Esophagus muscularis mucosa (tissue), 4 donors: ENCODE results near the gene SRR. TPM values are rescaled to one million over a fixed set of nuclear protein-coding genes. Genes with fewer than 3 reads are reported as not detected.

Experiments
- DNase-seq: peaks from one replicate; pipeline ENCODE4 v3.0.0-alpha.2; 2017; ENCODE audit errors: extremely low spot score
- H3K27ac ChIP-seq, 4 donors: fragments of 200-600 bp; sonication (generic); replicated peaks in 1 of 4; 1 replicate in 3 of 4; 2 replicates in 1 of 4; pipeline ENCODE4 v1.5.1; 2016 to 2019; ENCODE audit warnings: mild to moderate bottlenecking in 1 of 4
- H3K27me3 ChIP-seq, 4 donors: fragments of 200-600 bp; sonication (generic); one replicate each; pipeline versions ENCODE4 v1.5.1 to v1.6.0; 2016 to 2019
- H3K36me3 ChIP-seq, 4 donors: fragments of 200-600 bp; sonication (generic); one replicate each; pipeline ENCODE4 v1.5.1; 2016 to 2019
- H3K4me1 ChIP-seq, 4 donors: fragments of 200-600 bp; sonication (generic); one replicate each; pipeline ENCODE4 v1.5.1; 2016 to 2019
- H3K4me3 ChIP-seq, 4 donors: fragments of 200-600 bp; sonication (generic); 1 replicate in 2 of 4; 2 replicates in 2 of 4; pipeline ENCODE4 v1.5.1; 2016 to 2019; ENCODE audit warnings: mild to moderate bottlenecking in 4 of 4, moderate library complexity in 1 of 4
- H3K9me3 ChIP-seq, 4 donors: fragments of 200-600 bp; sonication (generic); 1 replicate in 3 of 4; 2 replicates in 1 of 4; pipeline ENCODE4 v1.5.1; 2016 to 2019
- EP300 ChIP-seq: sonication (generic); formaldehyde crosslinking; IDR thresholded peaks from one replicate; pipeline ENCODE4 v1.6.1; 2017; ENCODE audit warnings: antibody characterized with exemption
- POLR2A ChIP-seq: fragments of 450-650 bp; IDR thresholded peaks from one replicate; pipeline ENCODE4 v1.6.1; 2017; ENCODE audit warnings: antibody characterized with exemption, moderate library complexity, mild to moderate bottlenecking, low read depth
- POLR2AphosphoS5 ChIP-seq, 2 donors: sonication (generic); formaldehyde crosslinking; IDR thresholded peaks; one replicate each; pipeline ENCODE4 v1.6.1; 2017; ENCODE audit warnings: antibody characterized with exemption in 2 of 2
- WGBS: methylation state at CpG from one replicate; pipeline ENCODE4 v1.1.5; 2018; 5-methylcytosine and 5-hydroxymethylcytosine counted together
- intact Hi-C: fragments of 100-400 bp; cut with DNase I; formaldehyde crosslinking; loops from one replicate; pipeline ENCODE4 v1.15.1; 2023
- total RNA-seq, 4 donors: library from RNA; depleted of rRNA; stranded (reverse); fragments of >200 nt; gene quantifications; one replicate each; pipeline versions ENCODE4 v1.1.0 to v1.2.1, GENCODE V29; 2016
- TF ChIP-seq, protein P1 (sequence below), 3 experiments: fragments of 200-600 bp in 2 of 3; fragments of 450-650 bp in 1 of 3; sonication (generic) in 2 of 3; IDR thresholded peaks; one replicate each; pipeline ENCODE4 v1.5.1; 2017 to 2019; ENCODE audit warnings: antibody characterized with exemption in 3 of 3, mild to moderate bottlenecking in 2 of 3, moderate library complexity in 1 of 3

Gene SRR
- total RNA-seq, 4 donors from 2014 or later = 14.4 to 19.6 (median 15.5) TPM

DNA sequence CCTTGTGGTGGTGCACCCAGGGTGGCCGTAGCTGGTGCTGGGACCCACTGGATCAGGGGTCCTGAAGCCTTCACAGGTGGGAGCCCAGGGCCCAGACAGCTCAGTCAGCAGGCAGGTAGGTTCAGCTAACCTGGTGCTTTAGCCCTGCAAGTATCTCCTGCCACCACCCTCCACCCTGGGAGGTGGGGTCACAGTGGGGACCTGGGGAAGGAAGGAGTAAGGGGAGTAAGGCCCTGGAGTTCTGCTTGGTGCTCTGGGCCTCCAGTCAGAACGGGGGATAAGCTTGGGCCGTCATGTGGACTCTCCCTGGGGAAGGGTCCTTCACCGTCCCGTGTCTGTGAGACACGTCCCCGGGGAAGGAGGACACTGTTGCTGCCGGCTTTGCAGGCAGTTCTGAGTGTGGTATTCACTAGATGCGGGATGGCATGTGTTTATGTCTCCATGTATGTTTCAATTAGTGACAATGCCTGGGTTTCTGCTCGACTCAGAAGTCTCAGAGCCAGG, 54.2 kb downstream of the SRR start:
- H3K9me3 ChIP-seq = no peaks in the 10 kb centered on the region
- H3K27me3 ChIP-seq = no peaks in the 10 kb centered on the region
- TF ChIP-seq POLR2A (no peak), EP300 (no peak), POLR2AphosphoS5 (IDR thresholded peaks at IDR 0.05) (no peak)
- TF ChIP-seq, protein P1, sequence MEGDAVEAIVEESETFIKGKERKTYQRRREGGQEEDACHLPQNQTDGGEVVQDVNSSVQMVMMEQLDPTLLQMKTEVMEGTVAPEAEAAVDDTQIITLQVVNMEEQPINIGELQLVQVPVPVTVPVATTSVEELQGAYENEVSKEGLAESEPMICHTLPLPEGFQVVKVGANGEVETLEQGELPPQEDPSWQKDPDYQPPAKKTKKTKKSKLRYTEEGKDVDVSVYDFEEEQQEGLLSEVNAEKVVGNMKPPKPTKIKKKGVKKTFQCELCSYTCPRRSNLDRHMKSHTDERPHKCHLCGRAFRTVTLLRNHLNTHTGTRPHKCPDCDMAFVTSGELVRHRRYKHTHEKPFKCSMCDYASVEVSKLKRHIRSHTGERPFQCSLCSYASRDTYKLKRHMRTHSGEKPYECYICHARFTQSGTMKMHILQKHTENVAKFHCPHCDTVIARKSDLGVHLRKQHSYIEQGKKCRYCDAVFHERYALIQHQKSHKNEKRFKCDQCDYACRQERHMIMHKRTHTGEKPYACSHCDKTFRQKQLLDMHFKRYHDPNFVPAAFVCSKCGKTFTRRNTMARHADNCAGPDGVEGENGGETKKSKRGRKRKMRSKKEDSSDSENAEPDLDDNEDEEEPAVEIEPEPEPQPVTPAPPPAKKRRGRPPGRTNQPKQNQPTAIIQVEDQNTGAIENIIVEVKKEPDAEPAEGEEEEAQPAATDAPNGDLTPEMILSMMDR (IDR thresholded peaks at IDR 0.05) = no peak
- peaks cover 0 to 28% (median 22%) of the 10 kb centered on the region in 4 donors for H3K36me3 ChIP-seq
- no peak overlapping the region for H3K27ac ChIP-seq
- WGBS = 100% methylated on average over 2 of the region's 10 CpGs
- peaks cover 3 to 17% (median 15%) of the 10 kb centered on the region in 4 donors for H3K4me1 ChIP-seq
- DNase-seq = no peak
- intact Hi-C loops = no loop called here
- no peak overlapping the region for H3K4me3 ChIP-seq

DNA sequence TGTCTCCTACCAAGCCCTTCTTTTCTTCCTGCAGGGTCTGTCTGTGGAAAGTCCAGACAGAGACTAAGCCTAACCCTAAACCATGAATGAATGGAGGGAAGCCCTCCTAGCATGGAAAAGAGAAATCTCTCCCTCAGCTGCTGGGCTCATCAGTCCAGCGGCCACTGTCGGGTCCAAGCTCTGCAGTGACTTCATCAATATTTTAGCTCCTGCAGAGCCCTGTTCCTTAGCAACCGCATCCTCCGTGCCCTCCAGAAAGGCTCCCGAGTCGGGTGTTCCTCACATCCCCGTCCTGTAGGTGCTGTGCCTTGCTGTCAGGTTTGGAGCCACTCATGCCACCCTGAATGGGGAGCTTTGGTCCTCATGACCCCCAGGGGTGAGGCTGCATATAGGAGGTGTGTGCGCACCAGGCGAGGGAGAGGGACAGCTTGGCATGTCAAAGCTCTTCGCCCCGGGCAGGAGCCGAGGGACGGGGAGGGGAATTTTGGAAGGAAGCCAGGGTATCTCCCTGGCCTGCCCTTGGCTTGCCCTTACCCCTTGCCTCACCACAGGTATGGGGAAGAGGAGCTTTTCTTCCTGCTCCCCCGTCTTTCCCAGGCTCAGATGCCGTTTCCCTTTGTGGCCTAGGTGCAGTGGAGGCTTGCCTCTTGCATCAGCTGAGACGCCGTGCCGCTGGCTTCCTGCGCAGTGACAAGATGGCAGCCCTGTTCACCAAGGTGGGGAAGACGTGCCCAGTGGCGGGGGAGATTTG, 57.4 kb downstream of the SRR start:
- H3K36me3 ChIP-seq = peaks cover 0 to 60% (median 51%) of the 10 kb centered on the region in 4 donors
- no peak overlapping the region for H3K4me3 ChIP-seq
- no peak overlapping the region for H3K27ac ChIP-seq
- TF ChIP-seq EP300 = no peak
- TF ChIP-seq POLR2AphosphoS5 (IDR thresholded peaks at IDR 0.05) = no peak
- TF ChIP-seq, protein P1 (IDR thresholded peaks at IDR 0.05) = no peak
- no peak for TF ChIP-seq POLR2A
- intact Hi-C loops = no loop called here
- WGBS = 86% methylated on average over 20 of the region's 21 CpGs
- H3K4me1 ChIP-seq = peaks cover 19 to 30% (median 28%) of the 10 kb centered on the region in 4 donors
- DNase-seq = no peak
- H3K27me3 ChIP-seq = no peaks in the 10 kb centered on the region
- H3K9me3 ChIP-seq = no peaks in the 10 kb centered on the region

DNA sequence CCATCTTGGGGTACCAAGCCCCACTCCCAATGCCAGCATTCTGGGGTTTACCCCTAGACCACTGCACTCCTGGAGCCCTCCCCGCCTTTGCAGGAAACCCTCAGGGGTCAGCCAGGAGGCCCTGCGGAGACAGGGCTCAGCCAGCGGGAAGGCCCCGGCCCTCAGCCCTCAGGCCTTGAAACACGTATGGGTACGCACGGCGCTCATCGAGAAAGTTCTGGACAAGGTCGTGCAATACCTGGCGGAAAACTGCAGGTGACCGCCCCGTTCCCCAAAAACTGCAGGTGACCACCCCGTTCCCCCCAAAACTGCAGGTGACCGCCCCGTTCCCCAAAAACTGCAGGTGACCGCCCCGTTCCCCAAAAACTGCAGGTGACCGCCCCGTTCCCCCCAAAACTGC, 58.3 kb downstream of the SRR start:
- no peaks in the 10 kb centered on the region for H3K9me3 ChIP-seq
- intact Hi-C loops = no loop called here
- no peak overlapping the region for H3K4me3 ChIP-seq
- H3K27me3 ChIP-seq = no peaks in the 10 kb centered on the region
- peaks cover 0 to 68% (median 59%) of the 10 kb centered on the region in 4 donors for H3K36me3 ChIP-seq
- WGBS = 95% methylated on average over 20 of the region's 20 CpGs
- DNase-seq = no peak
- H3K27ac ChIP-seq = no peak overlapping the region
- peaks cover 19 to 32% (median 28%) of the 10 kb centered on the region in 4 donors for H3K4me1 ChIP-seq
- no peak for TF ChIP-seq POLR2A
- TF ChIP-seq, protein P1 (IDR thresholded peaks at IDR 0.05) = no peak
- TF ChIP-seq POLR2AphosphoS5 (IDR thresholded peaks at IDR 0.05) = no peak
- TF ChIP-seq EP300 = no peak

DNA sequence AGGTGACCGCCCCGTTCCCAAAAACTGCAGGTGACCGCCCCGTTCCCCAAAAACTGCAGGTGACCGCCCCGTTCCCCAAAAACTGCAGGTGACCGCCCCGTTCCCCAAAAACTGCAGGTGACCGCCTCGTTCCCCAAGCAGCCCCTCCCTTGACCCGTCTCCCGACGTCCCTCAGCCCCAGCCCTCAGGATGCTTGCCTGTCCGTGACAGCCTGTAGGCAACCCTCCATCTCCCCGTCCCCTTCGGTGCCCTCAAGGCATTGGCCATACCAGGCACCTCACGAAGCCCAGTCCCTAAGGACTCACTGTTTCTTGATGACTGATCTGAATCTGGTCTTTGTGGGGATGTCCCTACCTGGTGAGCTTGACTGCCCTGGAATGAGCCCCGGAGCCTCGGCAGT, 58.7 kb downstream of the SRR start:
- peaks cover 0 to 72% (median 63%) of the 10 kb centered on the region in 4 donors for H3K36me3 ChIP-seq

More for the DNA sequence above, 58.7 kb downstream of the SRR start:
- intact Hi-C loops = no loop called here
- no peak for DNase-seq
- Histone ChIP-seq H3K27ac (no peak overlapping the region), H3K4me1 (peaks cover 20 to 36% (median 29%) of the 10 kb centered on the region in 4 donors), H3K9me3 (no peaks in the 10 kb centered on the region), H3K4me3 (no peak overlapping the region), H3K27me3 (no peaks in the 10 kb centered on the region)
- TF ChIP-seq POLR2A (no peak), POLR2AphosphoS5 (IDR thresholded peaks at IDR 0.05) (no peak), EP300 (no peak)
- TF ChIP-seq, protein P1 (IDR thresholded peaks at IDR 0.05) = no peak
- WGBS = 96% methylated on average over 17 of the region's 19 CpGs
